NB4 (cell line): ENCODE results near the gene RGS16.

ENCODE experiments used
- DNase-seq: peaks from one replicate; pipeline ENCODE4 v3.0.0; 2010; ENCODE audit warnings: low read depth
- H3K4me3 ChIP-seq: one replicate; pipeline ENCODE4 v1.5.1; 2011; ENCODE audit warnings: mild to moderate bottlenecking, low read depth, low read length, moderate library complexity
- MYC ChIP-seq: IDR thresholded peaks from 2 replicates; pipeline ENCODE4 v1.6.1; 2011; ENCODE audit warnings: low read depth, low read length
- POLR2A ChIP-seq: IDR thresholded peaks from 2 replicates; pipeline ENCODE4 v1.6.1; 2011; ENCODE audit warnings: mild to moderate bottlenecking; ENCODE audit not compliant: insufficient read length; ENCODE audit errors: extremely low read depth
- TF ChIP-seq, protein P1 (sequence below): IDR thresholded peaks from 2 replicates; pipeline ENCODE4 v1.6.1; 2011; ENCODE audit warnings: low read depth, low read length
- TF ChIP-seq, protein P2 (sequence below): IDR thresholded peaks from one replicate; pipeline ENCODE4 v1.5.1; 2012; ENCODE audit warnings: low read depth, low read length

RGS16 gene, protein sequence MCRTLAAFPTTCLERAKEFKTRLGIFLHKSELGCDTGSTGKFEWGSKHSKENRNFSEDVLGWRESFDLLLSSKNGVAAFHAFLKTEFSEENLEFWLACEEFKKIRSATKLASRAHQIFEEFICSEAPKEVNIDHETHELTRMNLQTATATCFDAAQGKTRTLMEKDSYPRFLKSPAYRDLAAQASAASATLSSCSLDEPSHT

DNA sequence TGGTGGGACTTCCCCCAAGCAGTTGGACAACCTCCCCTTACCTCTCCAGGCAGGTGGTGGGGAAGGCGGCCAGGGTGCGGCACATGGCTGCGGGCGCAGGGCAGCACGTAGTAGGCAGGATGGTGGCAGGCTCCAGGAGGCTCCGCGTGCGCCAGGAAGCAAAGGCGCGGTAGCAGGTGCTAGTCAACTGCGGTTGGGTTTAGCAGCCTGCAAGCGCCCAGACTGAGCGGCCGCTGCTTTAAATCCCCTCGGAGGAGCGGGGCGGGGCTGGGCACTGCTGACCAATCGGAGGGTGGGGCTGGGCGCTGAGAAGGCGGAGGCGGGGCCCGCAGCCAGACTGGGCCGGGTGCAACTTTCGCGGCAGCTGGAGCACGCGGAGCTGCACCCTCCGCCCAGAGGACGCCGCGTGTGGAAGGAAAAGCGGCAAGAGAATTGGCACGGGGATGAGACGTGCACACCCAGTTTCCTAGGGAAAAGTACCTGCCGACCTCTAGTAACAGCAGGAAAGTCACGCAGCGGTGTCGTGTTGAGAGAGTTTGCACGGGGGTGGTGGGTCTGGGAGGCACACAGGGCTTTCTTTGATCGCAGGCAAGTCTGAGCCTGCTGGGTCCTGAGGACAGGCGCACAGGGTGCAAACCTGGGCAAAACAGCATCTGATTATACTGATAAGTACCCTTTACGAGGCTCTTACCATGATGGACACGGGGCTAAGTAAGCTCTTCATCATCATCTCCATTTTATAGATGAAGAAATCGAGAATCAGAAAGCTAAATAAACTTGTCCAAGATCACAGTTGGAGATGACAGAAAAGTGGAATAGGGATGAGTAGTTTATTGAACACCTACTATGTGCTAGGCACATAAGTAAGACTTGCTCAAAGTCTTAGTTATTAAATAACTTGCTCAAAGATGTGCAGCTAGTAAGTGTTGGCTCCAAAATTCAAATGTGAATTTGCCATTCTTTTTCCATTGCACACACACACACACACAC, at the start of gene RGS16:
Gene RGS16 (minus strand): TSS at position 215 of the 990 bp plus-strand sequence. CDS start 130 bp downstream, at position 85.
- peak within 1 kb of the TSS; percentile 95 for H3K4me3 ChIP-seq
- peak; percentile 92 for TF ChIP-seq POLR2A
- TF ChIP-seq, protein P1, sequence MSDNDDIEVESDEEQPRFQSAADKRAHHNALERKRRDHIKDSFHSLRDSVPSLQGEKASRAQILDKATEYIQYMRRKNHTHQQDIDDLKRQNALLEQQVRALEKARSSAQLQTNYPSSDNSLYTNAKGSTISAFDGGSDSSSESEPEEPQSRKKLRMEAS: peak; percentile 81
- peak; percentile 84 for TF ChIP-seq MYC
- TF ChIP-seq, protein P2, sequence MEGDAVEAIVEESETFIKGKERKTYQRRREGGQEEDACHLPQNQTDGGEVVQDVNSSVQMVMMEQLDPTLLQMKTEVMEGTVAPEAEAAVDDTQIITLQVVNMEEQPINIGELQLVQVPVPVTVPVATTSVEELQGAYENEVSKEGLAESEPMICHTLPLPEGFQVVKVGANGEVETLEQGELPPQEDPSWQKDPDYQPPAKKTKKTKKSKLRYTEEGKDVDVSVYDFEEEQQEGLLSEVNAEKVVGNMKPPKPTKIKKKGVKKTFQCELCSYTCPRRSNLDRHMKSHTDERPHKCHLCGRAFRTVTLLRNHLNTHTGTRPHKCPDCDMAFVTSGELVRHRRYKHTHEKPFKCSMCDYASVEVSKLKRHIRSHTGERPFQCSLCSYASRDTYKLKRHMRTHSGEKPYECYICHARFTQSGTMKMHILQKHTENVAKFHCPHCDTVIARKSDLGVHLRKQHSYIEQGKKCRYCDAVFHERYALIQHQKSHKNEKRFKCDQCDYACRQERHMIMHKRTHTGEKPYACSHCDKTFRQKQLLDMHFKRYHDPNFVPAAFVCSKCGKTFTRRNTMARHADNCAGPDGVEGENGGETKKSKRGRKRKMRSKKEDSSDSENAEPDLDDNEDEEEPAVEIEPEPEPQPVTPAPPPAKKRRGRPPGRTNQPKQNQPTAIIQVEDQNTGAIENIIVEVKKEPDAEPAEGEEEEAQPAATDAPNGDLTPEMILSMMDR: no peak
- peak; percentile 96 for DNase-seq

DNA sequence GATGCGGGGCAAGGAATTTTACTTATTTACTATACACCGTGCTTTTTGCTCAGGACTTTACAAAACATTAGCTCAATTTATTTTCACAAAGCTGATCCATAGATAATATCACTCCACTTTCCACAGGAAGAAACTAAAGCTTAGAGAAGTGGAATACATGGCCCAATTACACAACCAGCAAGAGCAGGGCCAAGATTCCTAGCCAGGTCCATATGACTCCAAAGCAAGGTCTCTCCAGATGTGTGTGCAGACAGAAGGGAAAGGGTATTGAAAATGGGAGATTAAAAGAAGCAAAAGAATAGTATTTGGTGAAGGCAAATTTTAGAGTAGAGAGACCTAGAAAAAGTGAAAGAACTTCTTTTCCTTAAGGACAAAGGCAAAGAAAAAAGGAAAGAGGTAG, 49.8 kb upstream of the RGS16 start:
- H3K4me3 ChIP-seq: no peak overlapping the region
- TF ChIP-seq, protein P2: no peak
- no peak for TF ChIP-seq MYC
- TF ChIP-seq, protein P1: no peak
- TF ChIP-seq POLR2A: no peak
- no peak for DNase-seq

DNA sequence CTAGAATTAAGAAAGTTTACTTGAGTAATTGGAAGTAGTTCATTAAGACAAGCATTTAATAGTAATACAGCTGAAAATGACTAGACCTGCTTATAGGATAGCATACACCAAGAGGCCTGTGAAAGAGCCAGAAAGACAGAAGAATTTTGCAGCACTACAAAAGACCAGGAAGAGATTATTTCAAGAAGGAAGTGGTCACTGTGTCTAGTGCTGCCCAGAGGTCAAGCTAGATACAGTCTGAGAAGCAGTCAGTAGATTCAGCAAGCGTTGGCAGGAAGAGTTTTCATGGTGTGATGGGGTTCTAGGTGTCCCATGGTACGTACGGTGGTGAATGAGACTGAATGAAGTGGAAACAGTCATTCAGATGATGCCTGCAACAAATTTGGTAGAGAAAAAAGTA, 48.7 kb upstream of the RGS16 start:
- DNase-seq: peak; percentile 18
- TF ChIP-seq, protein P2: no peak
- TF ChIP-seq POLR2A (no peak), MYC (no peak)
- TF ChIP-seq, protein P1: no peak

DNA sequence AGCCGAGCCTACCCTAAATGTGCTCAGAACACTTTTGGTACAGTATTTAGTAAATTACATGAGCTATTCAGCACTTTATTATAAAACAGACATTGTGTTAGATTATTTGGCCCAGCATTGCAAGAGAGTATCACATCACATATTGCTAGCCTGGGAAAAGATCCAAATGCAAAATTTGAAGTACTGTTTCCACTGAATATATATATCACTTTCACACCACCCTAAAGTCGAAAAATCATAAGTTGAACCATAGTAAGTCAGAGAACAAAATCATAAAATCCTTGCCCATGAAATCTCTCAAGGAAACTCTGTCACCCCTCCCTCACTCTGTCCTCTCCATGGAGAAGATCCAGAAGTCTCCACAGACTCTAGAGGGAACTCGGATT, 47.1 kb upstream of the RGS16 start:
- DNase-seq: no peak
- TF ChIP-seq, protein P1: no peak
- TF ChIP-seq POLR2A: no peak
- no peak for TF ChIP-seq MYC
- TF ChIP-seq, protein P2: no peak
- no peak overlapping the region for H3K4me3 ChIP-seq

More for the DNA sequence above, 48.7 kb upstream of the RGS16 start:
- H3K4me3 ChIP-seq: no peak overlapping the region

DNA sequence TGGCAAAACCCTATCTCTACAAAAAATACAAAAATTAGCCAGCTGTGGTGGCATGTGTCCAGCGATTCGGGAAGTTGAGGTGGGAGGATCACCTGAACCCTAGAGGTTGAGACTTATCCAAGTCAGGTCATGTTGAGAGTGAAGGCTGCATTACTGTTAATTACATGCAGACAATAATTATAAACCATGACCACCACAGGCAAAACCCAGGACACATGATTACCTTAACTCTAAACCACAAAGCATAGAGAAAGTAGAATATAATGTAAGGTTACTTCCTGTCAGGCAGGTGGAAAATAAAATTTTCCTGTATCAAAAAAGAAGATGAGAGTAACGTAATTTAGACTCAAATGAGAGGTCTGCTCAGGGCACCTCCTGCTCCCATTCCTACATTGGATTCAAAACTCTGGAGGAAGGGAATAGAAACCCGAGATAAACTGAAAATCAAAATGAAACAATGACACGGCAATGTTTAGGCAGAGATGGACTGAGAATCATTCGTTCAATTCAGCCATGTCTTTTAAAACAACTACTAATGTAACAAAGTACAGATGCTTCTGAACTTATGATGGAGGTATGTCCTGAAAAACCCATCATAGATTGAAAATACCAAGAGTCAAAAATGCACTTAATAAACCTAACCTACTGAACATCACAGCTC, 46.6 kb upstream of the RGS16 start:
- TF ChIP-seq MYC (no peak), POLR2A (no peak)
- TF ChIP-seq, protein P2: no peak
- TF ChIP-seq, protein P1: no peak
- no peak overlapping the region for H3K4me3 ChIP-seq
- no peak for DNase-seq
